H1 (cell line): ENCODE measurements around the gene SLC7A11. TPM values are rescaled to one million over a fixed set of nuclear protein-coding genes. Genes with fewer than 3 reads are reported as not detected.

ENCODE experiments used
- CTCF ChIA-PET: fragments of 300-600 bp; sonication (Branson Sonifier 250); formaldehyde crosslinking; loops from one replicate; lab custom pipeline; 2021; ENCODE audit not compliant: partially characterized antibody; lab: Charles Lee
- POLR2A ChIA-PET: fragments of 300-600 bp; sonication (Branson Sonifier 250); formaldehyde crosslinking; loops from one replicate; lab custom pipeline; 2021; ENCODE audit warnings: inconsistent platforms; ENCODE audit not compliant: partially characterized antibody; lab: Charles Lee
- DNase-seq, 2 experiments: peaks; one replicate each; pipeline versions ENCODE4 v3.0.0 to v3.0.0-alpha.2; 2010 to 2022; ENCODE audit warnings: low spot score in 2 of 2, low read depth in 1 of 2, mixed read lengths in 1 of 2
- FAIRE-seq: peaks from 2 replicates; lab custom pipeline; 2011; peaks lifted over from hg19 to GRCh38; lab: Jason Lieb, UNC
- H2AFZ ChIP-seq: 2 replicates; pipeline ENCODE4 v1.8.1; 2012; ENCODE audit warnings: low read length, inconsistent platforms
- H2AK5ac ChIP-seq: 2 replicates; pipeline ENCODE4 v1.6.1; 2013; ENCODE audit warnings: low read depth, low read length
- H2BK120ac ChIP-seq: replicated peaks from 2 replicates; pipeline ENCODE3; 2013; ENCODE audit warnings: low read depth, low read length, inconsistent platforms
- H2BK12ac ChIP-seq: 2 replicates; pipeline ENCODE4 v1.6.1; 2013; ENCODE audit warnings: low read depth, low read length
- H2BK15ac ChIP-seq: 2 replicates; pipeline ENCODE4 v1.6.1; 2013; ENCODE audit warnings: low read length
- H2BK20ac ChIP-seq: 2 replicates; pipeline ENCODE4 v1.6.1; 2013; ENCODE audit warnings: low read length
- H2BK5ac ChIP-seq: 2 replicates; pipeline ENCODE4 v1.6.1; 2013; ENCODE audit warnings: low read depth, low read length
- H3K14ac ChIP-seq: 2 replicates; pipeline ENCODE4 v1.6.1; 2013; ENCODE audit warnings: inconsistent platforms; ENCODE audit not compliant: insufficient read length
- H3K18ac ChIP-seq: 2 replicates; pipeline ENCODE4 v1.6.1; 2013; ENCODE audit warnings: low read length; ENCODE audit errors: extremely low read depth
- H3K23ac ChIP-seq: 2 replicates; pipeline ENCODE4 v1.6.1; 2013; ENCODE audit warnings: inconsistent platforms; ENCODE audit not compliant: insufficient read length
- H3K23me2 ChIP-seq: 2 replicates; pipeline ENCODE4 v1.6.1; 2013; ENCODE audit warnings: low read depth, low read length
- H3K27ac ChIP-seq: 2 replicates; pipeline ENCODE4 v1.6.1; 2011; ENCODE audit warnings: low read depth, low read length, inconsistent platforms
- H3K27me3 ChIP-seq, 4 experiments: replicated peaks in 1 of 4; 1 replicate in 1 of 4; 2 replicates in 3 of 4; pipeline versions ENCODE4 v1.6.1 to v1.8.1; 2011 to 2013; ENCODE audit warnings: low read length in 3 of 4, mild to moderate bottlenecking in 3 of 4, inconsistent platforms in 2 of 4, mixed read lengths in 2 of 4, moderate library complexity in 1 of 4; ENCODE audit not compliant: control insufficient read depth in 3 of 4, insufficient read depth in 3 of 4; ENCODE audit errors: extremely low read depth in 1 of 4
- H3K36me3 ChIP-seq, 4 experiments: 2 replicates each; pipeline versions ENCODE4 v1.6.1 to v1.8.1; 2011 to 2013; ENCODE audit warnings: mild to moderate bottlenecking in 4 of 4, low read length in 3 of 4, moderate library complexity in 2 of 4, control low read depth in 1 of 4, inconsistent platforms in 1 of 4; ENCODE audit not compliant: insufficient read depth in 4 of 4, control insufficient read depth in 2 of 4
- H3K4ac ChIP-seq: replicated peaks from 2 replicates; pipeline ENCODE3; 2013; ENCODE audit warnings: low read length, low read depth, mixed read lengths, inconsistent platforms; ENCODE audit not compliant: insufficient read length
- H3K4me1 ChIP-seq, 4 experiments: replicated peaks in 1 of 4; 1 replicate in 1 of 4; 2 replicates in 3 of 4; pipeline versions ENCODE4 v1.6.1 to v1.8.1; 2011 to 2013; ENCODE audit warnings: low read length in 3 of 4, inconsistent platforms in 2 of 4, mixed read lengths in 1 of 4; ENCODE audit not compliant: insufficient read depth in 4 of 4, control insufficient read depth in 3 of 4
- H3K4me2 ChIP-seq, 2 experiments: 2 replicates each; pipeline versions ENCODE4 v1.6.1 to v1.8.1; 2011 to 2013; ENCODE audit warnings: low read depth in 2 of 2, low read length in 2 of 2, control low read depth in 1 of 2, inconsistent platforms in 1 of 2, mild to moderate bottlenecking in 1 of 2; ENCODE audit not compliant: insufficient read depth in 1 of 2
- H3K4me3 ChIP-seq, 4 experiments: fragments of 200-600, 300-600 bp in 1 of 4; sonication (generic), shearing (Covaris generic), sonication (Bioruptor Twin) in 1 of 4; 2 replicates each; pipeline versions ENCODE4 v1.5.1 to v1.8.1; 2011 to 2016; ENCODE audit warnings: low read length in 4 of 4, low read depth in 3 of 4, control low read depth in 2 of 4, inconsistent platforms in 2 of 4, mild to moderate bottlenecking in 2 of 4, mixed read lengths in 1 of 4, moderate library complexity in 1 of 4; ENCODE audit not compliant: insufficient read depth in 2 of 4; ENCODE audit errors: extremely low read depth in 1 of 4
- H3K56ac ChIP-seq: replicated peaks from 2 replicates; pipeline ENCODE3; 2013; ENCODE audit warnings: low read depth, mild to moderate bottlenecking, mixed read lengths, low read length, inconsistent platforms; ENCODE audit not compliant: insufficient read length
- H3K79me1 ChIP-seq: 2 replicates; pipeline ENCODE4 v1.6.1; 2013; ENCODE audit warnings: low read depth, low read length, control low read depth
- H3K79me2 ChIP-seq, 2 experiments: 2 replicates each; pipeline versions ENCODE4 v1.6.1 to v1.8.1; 2012 to 2013; ENCODE audit warnings: low read length in 2 of 2, mild to moderate bottlenecking in 2 of 2, inconsistent platforms in 1 of 2; ENCODE audit not compliant: insufficient read depth in 2 of 2, control insufficient read depth in 1 of 2
- H3K9ac ChIP-seq, 4 experiments: replicated peaks in 1 of 4; 1 replicate in 1 of 4; 2 replicates in 3 of 4; pipeline versions ENCODE4 v1.6.1 to v1.8.1; 2011 to 2013; ENCODE audit warnings: low read depth in 3 of 4, low read length in 3 of 4, control low read depth in 2 of 4, mild to moderate bottlenecking in 2 of 4, moderate library complexity in 2 of 4, inconsistent platforms in 1 of 4; ENCODE audit errors: extremely low read depth in 1 of 4
- H3K9me3 ChIP-seq, 2 experiments: 2 replicates each; pipeline versions ENCODE4 v1.6.1 to v1.8.1; 2012 to 2013; ENCODE audit warnings: mild to moderate bottlenecking in 2 of 2, moderate library complexity in 2 of 2, control low read depth in 1 of 2, inconsistent platforms in 1 of 2, low read depth in 1 of 2, low read length in 1 of 2, mixed read lengths in 1 of 2; ENCODE audit not compliant: insufficient read depth in 2 of 2
- H4K20me1 ChIP-seq, 2 experiments: replicated peaks in 1 of 2; 2 replicates each; pipeline versions ENCODE3 to v1.8.1; 2011 to 2013; ENCODE audit warnings: inconsistent platforms in 2 of 2, low read length in 2 of 2, mild to moderate bottlenecking in 1 of 2; ENCODE audit not compliant: insufficient read depth in 2 of 2, control insufficient read depth in 1 of 2
- H4K5ac ChIP-seq: 2 replicates; pipeline ENCODE4 v1.6.1; 2013; ENCODE audit warnings: low read length, low read depth, mixed read lengths, inconsistent platforms; ENCODE audit not compliant: insufficient read length
- H4K8ac ChIP-seq: 2 replicates; pipeline ENCODE4 v1.8.0; 2013; ENCODE audit warnings: mild to moderate bottlenecking, moderate library complexity, low read length, inconsistent platforms; ENCODE audit not compliant: insufficient read depth; ENCODE audit errors: extremely low read depth
- H4K91ac ChIP-seq: replicated peaks from 2 replicates; pipeline ENCODE3; 2013; ENCODE audit warnings: low read length, mixed read lengths, inconsistent platforms; ENCODE audit not compliant: insufficient read length
- ATF2 ChIP-seq: IDR thresholded peaks from 2 replicates; pipeline ENCODE4 v1.6.1; 2012; ENCODE audit warnings: low read length, inconsistent platforms
- BACH1 ChIP-seq: IDR thresholded peaks from 2 replicates; pipeline ENCODE4 v1.6.1; 2012; ENCODE audit warnings: low read length, improper control_type of control experiment
- CEBPB ChIP-seq: IDR thresholded peaks from 2 replicates; pipeline ENCODE4 v1.6.1; 2012; ENCODE audit warnings: low read depth, low read length
- CHD1 ChIP-seq: IDR thresholded peaks from 2 replicates; pipeline ENCODE4 v1.6.1; 2012; ENCODE audit warnings: low read depth, low read length, improper control_type of control experiment
- CREB1 ChIP-seq: IDR thresholded peaks from 2 replicates; pipeline ENCODE4 v1.6.1; 2012; ENCODE audit warnings: inconsistent platforms
- E2F6 ChIP-seq: IDR thresholded peaks from 2 replicates; pipeline ENCODE4 v1.6.1; 2012; ENCODE audit warnings: inconsistent platforms
- FOSL1 ChIP-seq: IDR thresholded peaks from 2 replicates; pipeline ENCODE4 v1.6.1; 2011; ENCODE audit warnings: mild to moderate bottlenecking, low read depth, low read length, moderate library complexity; ENCODE audit not compliant: insufficient read depth
- KDM5A ChIP-seq: fragments of 200-600 bp; IDR thresholded peaks from 2 replicates; pipeline ENCODE4 v1.7.1; 2012; ENCODE audit warnings: mild to moderate bottlenecking, low read length, inconsistent platforms, mixed read lengths
- MAFK ChIP-seq: IDR thresholded peaks from 2 replicates; pipeline ENCODE4 v1.6.1; 2012; ENCODE audit warnings: low read depth, mild to moderate bottlenecking, improper control_type of control experiment, low read length
- NRF1 ChIP-seq: IDR thresholded peaks from 2 replicates; pipeline ENCODE4 v1.6.1; 2011; ENCODE audit warnings: mild to moderate bottlenecking, low read depth, low read length, improper control_type of control experiment
- TCF12 ChIP-seq: IDR thresholded peaks from 2 replicates; pipeline ENCODE4 v1.6.1; 2011; ENCODE audit warnings: low read depth, mild to moderate bottlenecking, low read length
- WGBS, 2 experiments: shearing (Covaris generic) in 1 of 2; methylation state at CpG; one replicate each; pipeline versions ENCODE4 v1.1.6 to v1.1.7; 2013 to 2015; ENCODE audit warnings: low lambda C conversion rate in 2 of 2, mixed read lengths in 2 of 2, inconsistent platforms in 1 of 2, low coverage in 1 of 2, missing lambda C conversion rate in 1 of 2; ENCODE audit not compliant: insufficient replicate concordance in 2 of 2, insufficient coverage in 1 of 2, insufficient read length in 1 of 2; ENCODE audit errors: extremely low coverage in 1 of 2, missing lambda C conversion rate in 1 of 2; 5-methylcytosine and 5-hydroxymethylcytosine counted together
- polyA plus RNA-seq, 7 experiments: library from polyadenylated mRNA; depleted of rRNA in 3 of 7; stranded (reverse) in 5 of 7; unstranded in 2 of 7; fragments of >200 nt in 5 of 7; fragments of 200-250 nt in 2 of 7; gene quantifications; 1 replicate in 5 of 7; 2 replicates in 1 of 7; 4 replicates in 1 of 7; pipeline versions ENCODE4 v1.2.1 to v1.2.3, GENCODE V29; 2011 to 2013; ENCODE audit warnings: missing spikeins in 2 of 7, mixed read lengths in 2 of 7
- total RNA-seq: library from RNA; stranded (reverse); fragmentation: NEBNext Ultra II Directional; extraction: Animal tissue kit (Norgen Biotek cat#: 25700); gene quantifications from 2 replicates; pipeline ENCODE4 v1.2.1, GENCODE V29; 2021

SLC7A11 gene
- total and polyA plus RNA-seq, 2 of the 8 experiments (the other 6 are each of a cell fraction or from before 2014, with no cell fraction given): 6.6 to 17.0 TPM

GRCh38 chr4:138275963-138276621 is 33.9 kb upstream of the SLC7A11 start:
- no peak overlapping the region for H4K91ac ChIP-seq
- H2BK12ac ChIP-seq: no peak overlapping the region
- H2AK5ac ChIP-seq: no peak overlapping the region
- H3K27ac ChIP-seq: no peak overlapping the region
- H3K18ac ChIP-seq: no peak overlapping the region
- 83% methylated on average over 3 of the region's 3 CpGs; no CpG with 5 or more reads in 1 of the 2 experiments for WGBS, 2 experiments
- FAIRE-seq (no peak), DNase-seq (no peak)
- H3K27me3 ChIP-seq: no peaks in the 10 kb centered on the region
- H3K79me2 ChIP-seq: no peaks in the 10 kb centered on the region
- no peak overlapping the region for H3K4ac ChIP-seq
- no peak overlapping the region for H2BK5ac ChIP-seq
- H3K23ac ChIP-seq: no peak overlapping the region
- H4K8ac ChIP-seq: no peak overlapping the region
- H2BK120ac ChIP-seq: no peak overlapping the region
- no peak overlapping the region for H3K4me3 ChIP-seq
- ChIA-PET CTCF (interaction anchor here (2.0 kb wide), 1 partner anchor 10 kb away, joined by 7 read pairs; no protein-coding TSS in a partner anchor), POLR2A (interaction anchor here (1.3 kb wide), 1 partner anchor 34 kb away, joined by 3 read pairs; the partner anchor contains the start of gene SLC7A11)
- no peak overlapping the region for H2AFZ ChIP-seq
- no peak overlapping the region for H3K4me2 ChIP-seq
- H3K36me3 ChIP-seq: no peaks in the 10 kb centered on the region; a peak in 1 of 8 replicates
- H3K23me2 ChIP-seq: 0 out of 2 replicates have a peak, but pooled peaks cover 1% of the 10 kb centered on the region
- no peak overlapping the region for H4K5ac ChIP-seq
- no peak overlapping the region for H3K9ac ChIP-seq
- no peaks in the 10 kb centered on the region for H4K20me1 ChIP-seq
- no peak overlapping the region for H2BK15ac ChIP-seq
- H3K4me1 ChIP-seq: no peaks in the 10 kb centered on the region
- H3K9me3 ChIP-seq: no peaks in the 10 kb centered on the region
- H3K79me1 ChIP-seq: no peaks in the 10 kb centered on the region
- H3K56ac ChIP-seq: no peak overlapping the region
- H2BK20ac ChIP-seq: no peak overlapping the region
- H3K14ac ChIP-seq: no peak overlapping the region
- no peak for TF ChIP-seq E2F6
- TF ChIP-seq FOSL1: no peak
- TF ChIP-seq ATF2: no peak
- TF ChIP-seq TCF12: no peak
- no peak for TF ChIP-seq NRF1
- no peak for TF ChIP-seq KDM5A
- no peak for TF ChIP-seq CHD1
- no peak for TF ChIP-seq MAFK
- TF ChIP-seq CREB1: no peak
- TF ChIP-seq BACH1: no peak
- no peak for TF ChIP-seq CEBPB
